ENCODE results near the gene BCDIN3D. TPM values are rescaled to one million over a fixed set of nuclear protein-coding genes. Genes with fewer than 3 reads are reported as not detected.

Gene BCDIN3D
- total RNA-seq, 1 experiment from 2014 or later = 4.5 TPM

DNA sequence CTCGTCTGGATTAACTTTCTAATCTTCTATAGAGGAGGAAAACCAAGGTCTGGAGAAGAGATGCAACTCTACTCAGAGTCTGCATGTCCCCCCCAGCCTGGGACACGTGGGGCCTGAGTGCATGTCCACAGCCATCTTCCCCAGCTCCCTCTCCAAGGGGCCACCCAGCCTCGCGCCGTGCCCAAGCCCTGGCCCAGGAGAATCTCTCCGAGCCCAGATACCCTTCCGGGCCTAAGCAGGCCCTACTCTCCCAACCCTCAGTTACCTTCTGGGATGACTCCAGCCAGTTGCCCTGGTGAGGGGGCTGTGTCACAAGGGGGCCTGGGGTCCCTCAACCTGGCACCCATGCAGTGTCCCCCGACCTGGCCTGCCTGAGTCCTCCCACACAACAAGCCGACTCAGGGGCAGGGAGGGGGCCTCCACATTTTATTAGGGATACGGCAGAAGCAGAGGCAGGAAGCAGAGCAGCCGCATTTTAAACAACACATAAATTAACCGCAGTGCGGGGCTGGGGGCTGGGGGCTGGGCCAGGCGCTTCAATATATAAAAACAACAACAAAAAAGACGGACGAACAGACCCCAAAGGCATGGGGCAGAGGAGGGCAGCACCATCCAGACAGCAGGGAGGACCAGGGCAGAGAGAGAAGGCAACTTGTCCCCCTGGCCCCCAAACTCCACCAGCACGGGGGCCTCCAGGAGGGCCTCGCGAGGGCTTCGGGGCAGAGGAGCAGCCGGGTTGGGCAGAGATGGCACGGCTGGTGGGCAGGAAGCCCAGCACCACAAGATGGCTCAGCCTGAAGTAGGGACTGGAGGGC lies 52.0 kb downstream of the BCDIN3D start:
- Histone ChIP-seq H3F3A (ENCODE audit: low read length, unreplicated experiment) (no peaks in the 10 kb centered on the region), H3K9me3 (ENCODE audit: low read length) (no peaks in the 10 kb centered on the region), H3K36me3 (ENCODE audit: low read depth, low read length) (no peaks in the 10 kb centered on the region), H3K27me3 (ENCODE audit: low read length) (no peaks in the 10 kb centered on the region), H2AFZ (ENCODE audit: low read length) (no peak overlapping the region), H4K20me1 (ENCODE audit: low read length) (no peaks in the 10 kb centered on the region), H3K27ac (ENCODE audit: low read length) (no peak overlapping the region), H3K4me1 (ENCODE audit: insufficient read depth, low read length) (no peaks in the 10 kb centered on the region), H3K79me2 (ENCODE audit: low read length) (no peaks in the 10 kb centered on the region), H3K9me2 (replicated peaks; ENCODE audit: low read length) (no peaks in the 10 kb centered on the region), H3K4me3 (ENCODE audit: low read length) (no peak overlapping the region), H3K9ac (ENCODE audit: low read length) (no peak overlapping the region), H3K4me2 (ENCODE audit: low read length) (no peak overlapping the region)
- no TSS peak for BruUV-seq (replicated peaks)
- DNase-seq = no peak
- intact Hi-C loops (cut with micrococcal nuclease) = no loop called here
- ChIA-PET CTCF (no interaction called here), POLR2A (ENCODE audit: unreplicated experiment) (no interaction called here)
- ATAC-seq = no peak
- TF ChIP-seq, protein P1, sequence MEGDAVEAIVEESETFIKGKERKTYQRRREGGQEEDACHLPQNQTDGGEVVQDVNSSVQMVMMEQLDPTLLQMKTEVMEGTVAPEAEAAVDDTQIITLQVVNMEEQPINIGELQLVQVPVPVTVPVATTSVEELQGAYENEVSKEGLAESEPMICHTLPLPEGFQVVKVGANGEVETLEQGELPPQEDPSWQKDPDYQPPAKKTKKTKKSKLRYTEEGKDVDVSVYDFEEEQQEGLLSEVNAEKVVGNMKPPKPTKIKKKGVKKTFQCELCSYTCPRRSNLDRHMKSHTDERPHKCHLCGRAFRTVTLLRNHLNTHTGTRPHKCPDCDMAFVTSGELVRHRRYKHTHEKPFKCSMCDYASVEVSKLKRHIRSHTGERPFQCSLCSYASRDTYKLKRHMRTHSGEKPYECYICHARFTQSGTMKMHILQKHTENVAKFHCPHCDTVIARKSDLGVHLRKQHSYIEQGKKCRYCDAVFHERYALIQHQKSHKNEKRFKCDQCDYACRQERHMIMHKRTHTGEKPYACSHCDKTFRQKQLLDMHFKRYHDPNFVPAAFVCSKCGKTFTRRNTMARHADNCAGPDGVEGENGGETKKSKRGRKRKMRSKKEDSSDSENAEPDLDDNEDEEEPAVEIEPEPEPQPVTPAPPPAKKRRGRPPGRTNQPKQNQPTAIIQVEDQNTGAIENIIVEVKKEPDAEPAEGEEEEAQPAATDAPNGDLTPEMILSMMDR (conservative IDR thresholded peaks at IDR 0.05; ENCODE audit: low read depth, low read length) = no peak
- TF ChIP-seq EZH2phosphoT487 (IDR thresholded peaks at IDR 0.05; ENCODE audit: borderline replicate concordance, low read length) (no peak), EZH2 (IDR thresholded peaks at IDR 0.05; ENCODE audit: low read length, unreplicated experiment) (no peak)

DNA sequence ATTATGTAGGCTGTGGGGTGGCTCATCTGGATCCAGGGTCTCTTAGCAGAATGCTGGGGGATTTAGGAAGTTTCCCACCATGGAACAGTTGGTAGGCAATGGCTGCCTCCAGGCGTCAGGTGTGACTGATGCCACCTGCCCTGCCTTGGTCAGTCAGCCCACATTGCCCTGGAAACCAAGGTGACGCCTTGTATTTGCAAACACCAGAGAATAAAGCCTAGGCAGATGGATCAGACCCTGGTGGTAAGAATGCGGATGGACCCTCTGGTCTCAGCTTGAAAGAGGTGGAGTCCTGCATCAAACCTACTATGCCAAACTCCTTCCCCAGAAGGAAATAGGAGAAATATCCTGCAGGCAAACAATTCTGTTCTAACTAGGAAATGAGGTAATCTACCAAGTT lies 52.9 kb downstream of the BCDIN3D start:
- intact Hi-C loops (cut with micrococcal nuclease) = no loop called here

More for the DNA sequence above, 52.9 kb downstream of the BCDIN3D start:
- Histone ChIP-seq H4K20me1 (ENCODE audit: low read length) (no peaks in the 10 kb centered on the region), H3K27me3 (ENCODE audit: low read length) (no peaks in the 10 kb centered on the region), H3K9me3 (ENCODE audit: low read length) (no peaks in the 10 kb centered on the region), H3K79me2 (ENCODE audit: low read length) (no peaks in the 10 kb centered on the region), H3K36me3 (ENCODE audit: low read depth, low read length) (no peaks in the 10 kb centered on the region), H2AFZ (ENCODE audit: low read length) (no peak overlapping the region), H3K9me2 (replicated peaks; ENCODE audit: low read length) (no peaks in the 10 kb centered on the region), H3F3A (ENCODE audit: low read length, unreplicated experiment) (no peaks in the 10 kb centered on the region), H3K4me2 (ENCODE audit: low read length) (no peak overlapping the region), H3K4me3 (ENCODE audit: low read length) (no peak overlapping the region), H3K9ac (ENCODE audit: low read length) (no peak overlapping the region), H3K27ac (ENCODE audit: low read length) (no peak overlapping the region), H3K4me1 (ENCODE audit: insufficient read depth, low read length) (peaks cover 1% of the 10 kb centered on the region; the same call in 1 of the 2 replicates)
- ATAC-seq (no peak), DNase-seq (no peak)
- POLR2A ChIA-PET (ENCODE audit: unreplicated experiment) = no interaction called here
- TF ChIP-seq, protein P1 (conservative IDR thresholded peaks at IDR 0.05; ENCODE audit: low read depth, low read length) = no peak
- TF ChIP-seq EZH2 (IDR thresholded peaks at IDR 0.05; ENCODE audit: low read length, unreplicated experiment) (no peak), EZH2phosphoT487 (IDR thresholded peaks at IDR 0.05; ENCODE audit: borderline replicate concordance, low read length) (no peak)
- TSS peak; percentile 2 for BruUV-seq (replicated peaks)
- CTCF ChIA-PET = interaction anchor here (0.7 kb wide), 1 partner anchor 27 kb away, joined by 4 read pairs; no protein-coding TSS in a partner anchor
